ENCODE measurements around the gene DTWD1. TPM values are rescaled to one million over a fixed set of nuclear protein-coding genes. Genes with fewer than 3 reads are reported as not detected.
"Not testable (repeated sequence)": the region's sequence is repeated elsewhere in the genome, so short reads cannot be mapped to it uniquely, and the experiment has no call there.

The DTWD1 gene
- total RNA-seq, 2 donors from 2014 or later, result 16.6 to 21.1 TPM

- intact Hi-C loops (cut with DNase I), result no loop called here
- TF ChIP-seq POLR2AphosphoS5 (IDR thresholded peaks at IDR 0.05) (no peak), CTCF (IDR thresholded peaks at IDR 0.05) (no peak), POLR2A (IDR thresholded peaks at IDR 0.05) (no peak)
- Histone ChIP-seq H3K4me1 (replicated peaks) (no peaks in the 10 kb centered on the region), H3K4me3 (no peak overlapping the region), H3K27me3 (replicated peaks; ENCODE audit: insufficient read depth) (no peaks in the 10 kb centered on the region), H3K36me3 (no peaks in the 10 kb centered on the region), H3K9me3 (no peaks in the 10 kb centered on the region), H3K27ac (no peak overlapping the region)
- DNase-seq (ENCODE audit: low spot score), result no peak
- WGBS, result 100% methylated on average over 2 of the region's 2 CpGs
These were observed 15.3 kb upstream of the DTWD1 start for GRCh38 chr15:49605588-49605987.

- intact Hi-C loops (cut with DNase I), result no loop called here
- Histone ChIP-seq H3K9me3 (no peaks in the 10 kb centered on the region), H3K27me3 (replicated peaks; ENCODE audit: insufficient read depth) (no peaks in the 10 kb centered on the region), H3K4me1 (replicated peaks) (no peaks in the 10 kb centered on the region), H3K36me3 (no peaks in the 10 kb centered on the region), H3K4me3 (no peak overlapping the region), H3K27ac (no peak overlapping the region)
- no peak for DNase-seq (ENCODE audit: low spot score)
- TF ChIP-seq POLR2AphosphoS5 (IDR thresholded peaks at IDR 0.05), result no peak
These were observed 14.3 kb upstream of the DTWD1 start for GRCh38 chr15:49606594-49606993.

GRCh38 chr15:49610157-49610918 is 10.5 kb upstream of the DTWD1 start:
- Histone ChIP-seq H3K27me3 (replicated peaks; ENCODE audit: insufficient read depth) (no peaks in the 10 kb centered on the region), H3K36me3 (no peaks in the 10 kb centered on the region), H3K4me1 (replicated peaks) (no peaks in the 10 kb centered on the region), H3K9me3 (no peaks in the 10 kb centered on the region), H3K4me3 (no peak overlapping the region), H3K27ac (no peak overlapping the region)
- WGBS, result 87% methylated on average over 2 of the region's 2 CpGs
- intact Hi-C loops (cut with DNase I), result no loop called here
- no peak for DNase-seq (ENCODE audit: low spot score)
- TF ChIP-seq CTCF (IDR thresholded peaks at IDR 0.05) (no peak), POLR2A (IDR thresholded peaks at IDR 0.05) (no peak), POLR2AphosphoS5 (IDR thresholded peaks at IDR 0.05) (no peak)

GRCh38 chr15:49612240-49612639 is 8.6 kb upstream of the DTWD1 start:
- 94% methylated on average over 3 of the region's 3 CpGs for WGBS
- H3K4me1 ChIP-seq (replicated peaks); H3K36me3 ChIP-seq; H3K9me3 ChIP-seq; H3K4me3 ChIP-seq; DNase-seq (ENCODE audit: low spot score); H3K27ac ChIP-seq; intact Hi-C loops (cut with DNase I); H3K27me3 ChIP-seq (replicated peaks; ENCODE audit: insufficient read depth): not testable (repeated sequence)

GRCh38 chr15:49619226-49619625 is 1.6 kb upstream of the DTWD1 start:
- TF ChIP-seq CTCF (IDR thresholded peaks at IDR 0.05), result no peak
- no peak for TF ChIP-seq POLR2A (IDR thresholded peaks at IDR 0.05)
- no peak for TF ChIP-seq POLR2AphosphoS5 (IDR thresholded peaks at IDR 0.05)
- intact Hi-C loops (cut with DNase I), result no loop called here
- no peaks in the 10 kb centered on the region for H3K4me1 ChIP-seq (replicated peaks)
- WGBS, result 87% methylated on average over 3 of the region's 3 CpGs
- H3K27me3 ChIP-seq (replicated peaks; ENCODE audit: insufficient read depth), result no peaks in the 10 kb centered on the region
- DNase-seq (ENCODE audit: low spot score), result no peak
- H3K36me3 ChIP-seq, result no peaks in the 10 kb centered on the region
- H3K4me3 ChIP-seq, result no peak overlapping the region
- no peaks in the 10 kb centered on the region for H3K9me3 ChIP-seq
- no peak overlapping the region for H3K27ac ChIP-seq

- 1% methylated on average over 6 of the region's 6 CpGs for whole genome bisulfite sequencing
- Histone ChIP-seq H3K27me3 (replicated peaks; ENCODE audit: insufficient read depth) (no peaks in the 10 kb centered on the region), H3K9me3 (no peaks in the 10 kb centered on the region), H3K4me3 (peak overlapping the region; percentile 62 to 63), H3K27ac (peak overlapping the region; percentile 86 to 87), H3K4me1 (replicated peaks) (no peaks in the 10 kb centered on the region), H3K36me3 (no peaks in the 10 kb centered on the region)
- TF ChIP-seq POLR2AphosphoS5 (IDR thresholded peaks at IDR 0.05) (no peak), CTCF (IDR thresholded peaks at IDR 0.05) (peak in 1 of 4 experiments; percentile 6), POLR2A (IDR thresholded peaks at IDR 0.05) (no peak)
- intact Hi-C loops (cut with DNase I), result loop anchor here (5.0 to 10.0 kb wide), 4 partner anchors 193 to 385 kb away; no protein-coding TSS in a partner anchor
- DNase-seq (ENCODE audit: low spot score), result no peak
These were observed 649 bp upstream of the DTWD1 start for GRCh38 chr15:49620199-49620598.

Data from prostate gland (tissue), 2 donors.